HG03575 (cell line): ENCODE measurements around the gene TUBG2.

Source experiments
- ATAC-seq: cut with Tn5 transposase; IDR thresholded peaks from one replicate; pipeline ENCODE4 v1.9.1; 2021; ENCODE audit not compliant: unreplicated experiment, insufficient number of reproducible peaks, low FRiP score; ENCODE audit errors: extremely low read depth

TUBG2 gene

GRCh38 chr17:42690596-42690995 is 31.5 kb downstream of the TUBG2 start:
- ATAC-seq = no peak

GRCh38 chr17:42691021-42691545 is 32.0 kb downstream of the TUBG2 start:
- no peak for ATAC-seq

- no peak for ATAC-seq
Measured at GRCh38 chr17:42692489-42692888, 33.4 kb downstream of the TUBG2 start.

- ATAC-seq = no peak
Measured at GRCh38 chr17:42694524-42694923, 35.4 kb downstream of the TUBG2 start.

GRCh38 chr17:42695500-42695899 is 36.4 kb downstream of the TUBG2 start:
- ATAC-seq = no peak

GRCh38 chr17:42697108-42697811 is 38.2 kb downstream of the TUBG2 start:
- no peak for ATAC-seq

GRCh38 chr17:42698736-42699414 is 39.8 kb downstream of the TUBG2 start:
- ATAC-seq = no peak

- ATAC-seq = no peak
Measured at GRCh38 chr17:42699415-42699740, 40.3 kb downstream of the TUBG2 start.

GRCh38 chr17:42700586-42701289 is 41.7 kb downstream of the TUBG2 start:
- no peak for ATAC-seq

- ATAC-seq = no peak
Measured at GRCh38 chr17:42702446-42702845, 43.4 kb downstream of the TUBG2 start.

- no peak for ATAC-seq
Measured at GRCh38 chr17:42704490-42704836, 45.4 kb downstream of the TUBG2 start.

GRCh38 chr17:42704837-42705494 is 45.9 kb downstream of the TUBG2 start:
- no peak for ATAC-seq

GRCh38 chr17:42706732-42707131 is 47.6 kb downstream of the TUBG2 start:
- ATAC-seq = no peak

- ATAC-seq = no peak
Measured at GRCh38 chr17:42708588-42708987, 49.5 kb downstream of the TUBG2 start.

- ATAC-seq = no peak
Measured at GRCh38 chr17:42709561-42709960, 50.5 kb downstream of the TUBG2 start.
